ENCODE data around the gene CFAP74.

- TF ChIP-seq CTCF (conservative IDR thresholded peaks at IDR 0.05; ENCODE audit: low read depth, low read length) (no peak), EZH2 (IDR thresholded peaks at IDR 0.05; ENCODE audit: borderline replicate concordance, low read depth, low read length, poor library complexity, severe bottlenecking) (no peak)
These were observed 92.8 kb downstream of the CFAP74 start for GRCh38 chr1:1910651-1911331.
